HG03108 (cell line): ENCODE results near the gene ME3.

Source experiments
- ATAC-seq: cut with Tn5 transposase; IDR thresholded peaks from one replicate; pipeline ENCODE4 v1.9.1; 2021; ENCODE audit warnings: moderate library complexity; ENCODE audit not compliant: unreplicated experiment

Gene ME3

DNA sequence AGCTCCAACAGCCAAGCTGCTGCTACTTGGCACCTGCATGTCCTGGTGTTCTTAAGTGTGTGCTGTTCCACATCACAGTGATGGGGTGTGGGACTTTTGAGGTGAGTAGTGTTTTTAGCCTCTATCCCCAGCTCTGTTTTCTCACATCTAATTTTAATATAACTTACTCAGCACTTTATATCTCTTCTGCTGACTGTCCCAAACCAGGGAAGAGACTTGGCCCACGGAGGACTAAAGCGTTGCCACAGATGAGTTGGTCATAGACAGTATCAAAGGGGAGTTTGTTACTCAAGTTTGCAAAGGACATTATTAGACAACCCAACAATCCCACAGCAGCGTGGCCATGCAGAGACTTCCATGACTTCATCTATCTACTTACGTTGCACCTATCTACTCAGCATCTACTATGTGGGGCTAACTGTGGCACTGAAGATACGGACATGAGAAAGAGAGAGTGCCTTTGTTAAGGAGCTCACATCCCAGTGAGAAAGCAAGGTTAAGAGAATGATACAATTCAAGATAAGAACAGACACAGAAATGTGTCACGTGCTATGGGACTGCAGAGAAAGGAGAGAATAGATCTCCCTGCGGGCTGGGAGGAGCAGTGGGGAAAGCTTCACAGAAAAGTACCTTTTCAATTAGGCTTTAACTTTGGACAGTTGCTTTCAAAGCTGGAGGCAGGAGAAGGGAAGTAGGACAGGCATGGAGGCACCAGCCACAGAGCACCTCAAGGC is 82.4 kb downstream of the ME3 start:
- no peak for ATAC-seq

DNA sequence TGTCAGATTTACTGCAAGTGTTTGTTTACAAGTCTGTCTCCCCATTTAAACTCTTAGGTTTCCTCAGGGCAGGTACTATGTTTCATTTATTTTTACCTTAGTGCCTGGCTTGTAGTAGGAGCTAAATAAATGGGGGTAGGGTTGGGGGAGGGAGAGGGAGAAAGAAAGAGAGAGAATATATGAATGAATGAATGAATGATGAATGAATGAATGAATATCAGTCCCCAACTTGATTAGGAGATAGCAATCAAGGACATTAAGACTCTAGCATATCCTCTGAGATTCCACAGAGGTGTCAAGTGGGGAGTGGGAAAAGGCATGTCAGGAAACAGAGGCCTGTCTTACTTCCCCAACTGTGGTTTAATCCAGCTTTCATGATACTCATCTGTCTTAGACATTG is 83.2 kb downstream of the ME3 start:
- ATAC-seq: no peak

DNA sequence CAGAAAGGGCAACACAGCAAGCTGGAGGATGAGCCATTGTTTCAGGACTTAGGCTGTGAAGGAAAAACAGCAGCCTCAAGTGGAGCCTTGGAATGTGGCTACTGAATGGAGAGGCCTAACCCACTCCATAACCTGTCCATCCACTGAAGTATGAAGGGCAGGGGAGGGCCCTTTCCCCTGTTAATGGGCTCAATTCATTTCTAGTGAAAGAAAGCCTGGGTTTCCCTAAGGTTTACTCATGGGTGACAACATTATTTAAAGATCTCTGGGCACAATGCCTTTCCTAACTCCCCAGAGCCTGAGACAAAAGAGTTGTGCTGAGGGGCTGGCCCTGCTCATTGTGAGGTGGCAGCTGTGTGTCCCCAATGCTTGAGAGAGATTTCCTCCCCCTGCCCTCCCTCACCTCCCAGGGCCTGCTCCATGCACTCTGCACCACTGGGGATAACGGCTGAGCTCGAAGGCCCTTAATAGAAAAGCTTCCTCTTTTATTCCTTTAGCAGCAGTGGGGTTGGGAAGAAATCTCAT is 83.8 kb downstream of the ME3 start:
- no peak for ATAC-seq

DNA sequence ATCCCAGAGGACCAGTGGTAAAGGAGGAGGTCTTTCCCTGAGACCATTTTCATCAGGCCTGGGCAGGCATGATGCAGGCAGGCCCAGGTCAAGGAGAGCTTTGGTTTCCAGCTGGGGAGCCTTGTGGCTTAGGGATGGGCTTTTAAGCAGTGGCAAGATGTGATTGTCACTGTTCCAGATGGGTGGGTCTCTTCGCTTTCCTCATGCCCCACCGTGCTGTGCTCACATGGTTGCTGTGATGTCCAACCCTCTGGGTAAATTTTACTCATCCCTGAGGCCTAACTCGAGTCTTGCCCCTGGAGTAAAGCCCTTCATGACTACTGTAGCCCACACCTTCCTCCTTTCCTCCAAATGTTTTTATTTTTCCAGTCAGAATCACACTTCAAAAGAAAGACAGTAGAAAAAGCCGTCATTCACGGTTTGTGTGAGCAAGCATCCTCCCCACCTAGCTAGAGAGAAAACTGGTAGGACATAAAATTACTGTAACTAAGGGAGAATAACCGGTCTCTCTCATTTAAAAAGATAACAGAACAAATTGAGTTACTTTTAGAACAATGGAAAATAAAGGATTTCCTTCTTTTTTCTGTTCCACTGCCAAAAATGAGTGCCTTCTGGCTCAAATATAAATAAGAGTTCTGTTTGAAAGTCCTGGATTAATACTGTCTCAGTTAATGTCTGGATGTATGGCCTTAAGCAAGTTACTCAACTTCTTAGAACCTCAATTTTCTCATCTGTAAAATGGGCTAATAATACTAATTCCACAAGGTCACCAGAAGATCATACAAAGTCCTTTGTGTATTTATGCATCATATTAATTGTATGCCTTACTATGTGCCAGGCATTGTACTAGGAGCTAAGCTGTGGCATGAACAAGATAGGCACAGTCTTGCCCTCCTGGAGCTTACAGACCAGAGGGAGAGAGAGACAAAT is 84.9 kb downstream of the ME3 start:
- ATAC-seq: no peak

DNA sequence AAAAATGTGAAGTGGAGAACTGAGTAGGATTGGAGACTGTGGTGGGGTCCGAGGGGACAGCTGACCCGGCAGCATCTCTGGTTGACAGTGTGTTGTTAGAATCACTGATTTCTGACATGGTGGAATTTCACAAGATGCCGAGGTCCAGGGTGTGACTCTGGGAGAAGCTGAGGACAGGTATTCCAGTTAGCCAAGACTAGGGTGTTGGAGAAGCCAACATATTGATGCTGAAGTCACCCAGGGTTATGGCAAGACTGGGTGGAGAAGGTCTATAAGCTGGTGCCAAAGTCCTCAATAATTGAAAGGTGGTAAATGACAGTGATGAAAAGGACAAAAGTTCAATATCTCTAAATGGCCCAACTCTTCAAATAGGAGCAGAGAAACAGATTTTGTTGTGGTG is 86.1 kb downstream of the ME3 start:
- no peak for ATAC-seq

DNA sequence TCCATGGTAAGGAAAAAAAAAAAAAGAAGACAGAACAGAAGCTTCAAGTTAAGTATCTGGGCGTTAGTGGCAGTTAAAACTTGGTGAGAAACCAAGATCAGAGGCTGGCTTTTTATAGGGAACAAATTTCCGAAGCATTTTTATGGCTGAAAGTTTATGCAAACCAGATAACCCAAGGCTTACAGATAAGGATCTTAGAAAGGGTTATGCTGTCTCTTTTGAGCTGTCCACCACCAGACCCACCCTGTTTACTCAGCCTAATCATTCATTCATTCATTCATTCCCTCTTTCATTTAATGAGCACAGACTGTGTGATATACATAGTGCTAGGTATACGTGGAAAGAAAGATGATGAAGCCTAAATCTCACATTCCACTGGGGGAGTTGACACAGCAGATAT is 89.5 kb downstream of the ME3 start:
- ATAC-seq: no peak

DNA sequence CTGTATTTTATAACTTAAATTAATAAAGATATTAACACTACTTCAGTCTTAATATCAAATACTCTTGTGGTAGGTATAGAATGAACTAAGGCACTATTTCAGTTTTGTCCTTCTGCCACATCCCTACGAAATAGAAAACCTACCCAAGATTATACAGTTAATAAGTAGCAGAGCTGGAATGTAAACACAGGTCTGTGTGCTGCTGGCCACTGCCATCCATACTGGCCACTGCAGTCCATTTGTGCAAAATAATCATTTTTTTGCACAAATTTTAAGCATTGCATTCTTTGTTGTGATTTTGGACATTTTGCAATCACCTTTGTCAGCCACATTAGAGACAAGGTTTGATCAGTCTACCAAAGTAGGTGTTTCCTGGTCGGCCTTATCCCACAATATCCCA is 91.9 kb downstream of the ME3 start:
- ATAC-seq: no peak

DNA sequence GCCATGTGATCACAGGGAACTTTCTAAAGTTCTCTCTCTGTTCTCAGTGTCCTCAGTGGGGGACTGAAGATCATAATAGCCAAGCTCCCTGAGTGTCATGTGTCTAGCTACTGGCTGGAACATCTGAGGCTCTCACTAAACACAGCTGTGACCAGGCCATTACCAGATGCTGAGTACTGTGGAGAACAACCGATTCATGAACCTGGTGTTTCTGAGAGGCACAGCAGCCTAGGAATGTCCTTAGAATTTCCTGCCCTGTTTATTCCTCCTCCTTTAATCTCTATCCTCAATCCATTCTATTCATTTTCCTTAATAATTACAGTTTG is 93.0 kb downstream of the ME3 start:
- ATAC-seq: no peak

DNA sequence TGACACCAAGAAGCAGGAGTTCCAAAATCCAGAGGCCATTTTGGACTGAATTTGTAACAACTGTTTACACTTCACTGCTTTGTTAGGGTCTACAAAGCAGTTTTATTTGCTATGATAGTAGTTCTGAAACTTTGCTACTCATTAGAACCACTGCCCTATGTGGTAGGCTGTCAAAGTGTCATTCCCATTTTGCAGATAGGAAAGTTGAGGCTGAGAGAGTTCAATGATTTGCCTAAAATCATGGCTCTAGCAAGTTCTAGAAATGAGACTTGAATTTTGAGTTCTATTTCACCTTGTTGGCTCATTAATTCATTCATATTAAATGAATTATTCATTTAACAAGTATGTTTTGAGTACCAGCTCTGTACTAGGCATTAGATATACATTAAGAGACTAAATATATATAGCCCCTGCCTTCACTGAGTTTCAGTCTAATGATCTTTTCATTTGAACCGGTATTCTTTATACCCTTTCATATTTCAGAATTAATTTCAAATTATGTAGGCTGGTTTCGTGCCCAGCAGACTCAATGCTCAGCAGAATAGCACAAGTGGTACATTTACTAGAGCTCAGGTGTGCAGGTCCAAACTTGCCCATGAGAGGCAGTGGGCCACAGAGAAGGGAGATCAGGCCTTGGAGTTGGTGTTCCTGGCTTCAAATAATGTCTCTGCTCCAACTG is 93.5 kb downstream of the ME3 start:
- no peak for ATAC-seq

DNA sequence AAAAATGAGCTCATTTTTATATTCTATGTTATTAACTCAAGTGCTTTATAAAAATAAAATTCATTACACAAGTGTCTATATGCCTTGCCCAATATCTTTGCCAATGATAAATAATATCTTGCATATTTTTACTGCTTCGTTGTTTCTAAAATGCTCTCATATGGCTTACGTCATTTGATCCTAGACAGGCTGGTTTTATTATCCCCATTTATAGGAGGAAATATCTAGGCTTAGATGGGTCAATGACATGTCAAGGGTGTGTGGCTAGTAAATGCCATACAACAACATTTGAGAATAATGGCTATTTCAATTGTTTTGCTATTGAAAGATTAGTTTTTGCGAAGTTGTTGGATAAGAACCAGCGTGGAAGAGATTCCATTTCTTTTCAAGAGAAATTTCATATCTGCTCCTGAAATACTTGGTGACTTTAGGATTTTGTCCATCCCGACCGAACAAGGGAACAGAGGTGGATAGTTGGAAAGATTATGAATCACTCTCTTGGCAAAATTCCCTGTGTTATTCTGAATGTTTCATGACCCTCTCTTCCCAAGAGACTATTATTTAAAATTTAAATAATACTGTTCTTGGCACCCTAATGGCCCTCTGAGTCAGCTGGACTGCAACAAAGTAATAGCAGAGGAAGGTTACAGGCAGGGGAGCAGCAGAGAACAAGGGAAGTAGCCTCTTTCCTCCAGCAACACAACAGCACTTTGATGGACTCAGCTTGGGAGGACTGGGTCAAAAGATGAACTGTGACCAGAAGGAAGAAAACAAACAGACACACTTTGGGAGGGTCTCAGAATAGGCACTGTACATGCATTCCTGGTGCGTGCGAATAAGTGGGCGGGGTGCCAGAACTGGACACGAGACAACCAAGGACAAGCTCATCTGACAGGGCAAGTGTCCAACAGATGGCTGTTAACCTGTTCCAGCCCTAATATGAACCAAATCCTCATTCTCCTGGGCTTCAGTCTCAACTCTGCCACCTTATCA is 94.5 kb downstream of the ME3 start:
- ATAC-seq: no peak

DNA sequence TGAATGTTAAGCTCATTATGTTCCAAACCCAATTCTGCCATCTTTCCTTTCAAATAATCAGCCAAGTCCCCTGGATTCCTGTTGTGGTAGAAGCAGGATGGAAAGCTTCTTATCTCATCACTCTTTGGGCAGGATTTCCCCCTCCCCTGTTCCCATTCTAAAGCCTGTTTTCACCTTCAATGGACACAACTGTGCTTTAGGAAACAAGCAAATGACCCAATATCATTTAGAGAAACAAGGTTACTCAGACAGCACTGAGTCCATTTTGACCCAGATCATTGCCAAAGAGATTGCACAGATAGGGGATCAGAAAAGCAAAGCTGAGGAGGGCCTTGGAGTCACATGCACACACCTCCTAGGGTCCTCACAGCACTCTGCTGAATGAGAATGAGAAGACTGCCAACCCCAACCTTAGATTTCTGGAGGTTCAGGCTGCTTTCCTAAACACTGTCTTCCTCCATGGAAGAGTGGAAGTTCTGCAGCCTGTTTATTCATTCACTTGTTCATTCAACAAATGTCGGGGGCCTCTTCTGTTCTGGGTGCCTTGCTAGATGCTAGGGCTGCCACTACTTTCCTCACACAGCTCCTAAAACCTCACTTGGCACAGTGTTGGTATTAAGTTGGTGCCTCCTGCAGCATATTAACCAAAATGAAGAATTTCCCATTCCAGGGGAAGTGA is 95.3 kb downstream of the ME3 start:
- ATAC-seq: no peak

DNA sequence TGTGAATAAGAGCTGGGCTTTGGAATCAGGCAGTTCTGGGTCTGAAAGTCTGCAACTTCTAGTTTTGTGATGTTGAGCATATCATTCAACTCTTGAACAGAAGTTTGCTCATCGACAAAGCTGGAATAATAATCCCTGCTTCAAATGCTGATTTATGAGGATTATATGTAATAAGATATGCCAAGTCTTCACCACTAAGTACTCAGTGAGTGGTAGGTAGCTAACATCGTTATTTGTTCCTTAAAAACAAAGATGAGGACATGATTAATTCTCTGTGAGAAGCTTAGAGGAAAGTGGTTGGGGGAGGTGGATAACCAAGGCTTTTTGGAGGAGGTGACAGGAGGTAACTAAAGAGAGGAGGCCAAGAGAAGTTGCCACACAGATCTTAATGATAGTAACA is 96.5 kb downstream of the ME3 start:
- ATAC-seq: no peak

DNA sequence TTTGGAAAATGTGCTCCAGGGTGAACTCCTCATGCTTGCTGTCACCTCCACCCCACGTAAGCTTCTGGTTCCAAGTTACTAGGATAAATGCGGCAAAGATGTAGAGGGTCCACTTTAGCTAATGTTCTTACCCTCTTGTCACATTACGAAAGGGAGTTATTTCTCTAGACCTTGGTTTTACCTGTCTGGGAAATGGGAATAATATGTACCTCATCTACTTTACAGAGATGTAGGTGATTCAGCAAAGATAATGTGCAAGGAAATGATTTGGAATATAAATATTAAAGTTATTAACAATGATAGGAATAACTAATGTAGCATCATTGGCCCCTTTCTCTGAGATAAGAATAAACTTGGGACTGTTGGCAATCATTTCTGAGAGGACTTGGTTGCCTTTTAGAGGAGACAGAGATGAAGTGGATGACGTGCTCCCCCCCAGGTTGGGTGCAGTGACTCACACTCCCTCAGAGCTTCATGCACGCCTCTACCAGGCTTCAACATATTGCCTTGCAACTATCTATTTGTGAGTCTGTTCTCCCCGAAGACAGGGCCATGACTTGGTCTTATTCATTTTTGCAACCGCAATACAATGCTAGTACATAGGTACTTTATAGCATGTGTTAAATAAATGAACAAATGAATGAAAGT is 97.1 kb downstream of the ME3 start:
- ATAC-seq: no peak

DNA sequence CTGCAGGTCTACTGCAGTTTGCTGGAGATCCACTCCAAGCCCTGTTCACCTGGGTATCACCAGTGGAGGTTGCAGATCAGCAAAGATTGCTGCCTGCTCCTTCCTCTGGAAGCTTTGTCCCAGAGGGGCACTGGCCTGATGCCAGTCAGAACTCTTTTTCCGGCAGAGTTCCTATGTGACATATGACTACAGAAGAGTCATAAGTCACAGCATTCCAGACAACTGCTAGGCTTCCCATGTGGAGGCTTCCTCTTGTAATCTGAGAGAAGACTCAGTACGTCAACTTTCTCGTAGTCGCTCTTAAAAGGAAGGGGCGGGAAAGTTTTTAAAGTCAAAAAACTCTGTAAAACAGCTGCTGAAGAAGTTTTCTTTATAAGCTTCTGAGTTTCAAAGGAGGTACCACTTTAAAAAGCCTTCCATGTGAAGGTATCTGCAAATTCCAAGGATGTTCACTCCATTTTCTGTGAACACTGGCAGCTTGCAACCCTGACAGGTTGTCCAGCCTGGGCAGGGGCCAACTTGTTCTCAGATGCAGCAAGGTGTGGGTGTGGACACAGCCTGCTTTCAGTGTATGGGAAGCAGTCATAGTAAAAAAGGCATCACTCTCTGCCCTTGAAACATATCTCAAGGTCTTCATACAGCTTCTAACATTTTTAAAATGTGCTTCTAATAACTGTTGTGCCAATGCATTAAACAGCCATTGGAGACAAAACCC is 97.8 kb downstream of the ME3 start:
- no peak for ATAC-seq

DNA sequence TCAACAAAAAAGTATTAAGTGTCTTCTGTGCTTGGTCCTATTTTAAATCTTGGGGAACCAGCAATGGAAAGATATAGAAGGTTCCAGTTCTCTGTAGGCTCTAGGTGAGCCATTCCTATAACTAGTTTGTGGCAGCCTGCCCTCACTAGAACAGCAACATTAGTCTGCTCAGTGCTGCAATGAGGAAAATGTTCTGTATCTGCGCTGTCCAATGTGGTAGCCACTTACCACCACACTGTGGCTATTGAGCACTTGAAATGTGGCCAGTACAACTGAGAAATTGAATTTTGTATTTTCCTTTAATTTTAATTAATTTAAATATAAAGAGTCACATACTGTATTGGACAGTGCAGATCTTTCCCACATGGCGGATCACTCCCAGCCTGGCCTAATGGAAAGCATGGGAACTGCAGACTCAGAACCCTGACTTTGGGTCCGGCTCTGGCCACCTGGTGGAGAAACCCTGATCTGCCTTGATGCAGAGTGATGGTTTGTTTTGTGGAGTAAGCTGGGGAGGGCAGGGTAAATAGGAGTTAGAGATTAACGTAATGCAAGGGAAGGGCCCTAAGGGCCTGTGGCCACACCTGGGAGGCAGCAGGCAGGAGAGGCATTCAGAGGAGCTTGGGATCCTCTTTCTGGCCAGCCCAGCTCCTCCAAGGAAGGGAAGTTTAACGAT is 101.0 kb downstream of the ME3 start:
- ATAC-seq: no peak

DNA sequence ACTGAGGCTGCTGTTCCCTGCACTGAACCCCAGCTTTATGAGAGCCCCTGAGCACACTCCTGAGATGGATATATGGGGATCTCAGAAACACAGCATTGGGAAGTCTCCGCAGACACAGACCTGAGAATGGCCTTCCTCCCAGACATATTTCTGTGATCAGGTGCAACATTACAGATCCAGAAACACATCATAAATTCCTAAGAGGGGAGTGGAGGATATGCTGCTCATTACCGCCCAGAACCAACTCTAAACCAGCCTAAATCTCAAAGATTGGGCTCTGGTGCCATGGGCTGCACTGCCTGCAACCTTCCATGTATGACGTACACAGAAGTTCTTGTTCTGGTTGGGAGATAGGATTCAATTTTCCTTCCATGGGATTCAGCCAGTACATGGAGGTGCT is 102.0 kb downstream of the ME3 start:
- no peak for ATAC-seq

DNA sequence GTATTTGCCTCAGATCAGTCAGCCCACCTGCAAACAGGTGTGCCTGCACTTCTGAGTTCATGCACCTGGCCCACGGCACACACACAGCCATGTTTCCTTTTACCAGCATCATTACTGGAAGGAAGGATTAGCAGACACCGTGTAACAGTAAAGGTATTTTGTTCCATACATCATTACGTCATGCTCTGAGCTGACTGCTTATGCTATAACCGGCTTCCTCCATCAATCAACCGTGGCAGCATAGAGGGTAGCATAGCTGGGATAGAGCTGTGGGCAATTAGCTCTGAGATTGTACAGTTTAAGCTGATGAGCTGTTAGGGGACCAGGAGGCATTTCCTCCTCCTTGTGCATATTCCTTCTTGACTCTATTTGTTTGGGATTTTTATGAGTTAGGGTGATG is 102.4 kb downstream of the ME3 start:
- ATAC-seq: no peak

DNA sequence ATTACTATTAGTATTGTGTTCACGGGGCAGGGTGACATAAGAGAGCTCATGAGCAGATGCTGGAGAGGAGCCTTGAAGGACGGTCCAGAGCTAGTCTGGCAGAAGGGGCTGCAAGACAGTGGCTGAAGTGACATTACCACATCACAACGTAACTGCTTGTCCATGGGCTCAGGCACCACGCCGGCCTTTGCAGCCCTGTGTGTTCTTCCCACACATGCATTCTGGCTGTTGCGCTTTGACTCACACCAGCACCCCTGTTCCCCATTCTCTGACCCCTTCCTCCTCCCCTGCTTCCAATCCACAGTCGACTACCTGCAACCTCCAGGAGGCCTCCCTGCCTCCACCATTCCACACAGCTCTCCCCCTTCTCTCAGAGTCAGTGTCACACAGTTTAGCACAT is 103.3 kb downstream of the ME3 start:
- no peak for ATAC-seq
